Cardiac muscle cell (in vitro differentiated cells and primary cell): ENCODE results near the gene SLC6A17. TPM values are rescaled to one million over a fixed set of nuclear protein-coding genes. Genes with fewer than 3 reads are reported as not detected.
A peak's percentile ranks its signal among the peaks of the same experiment; 100 is the strongest.

Source experiments
- DNase-seq, 2 donors: peaks; one replicate each; pipeline versions ENCODE4 v3.0.0 to v3.0.0-alpha.2; 2010 to 2017; ENCODE audit warnings: low read depth in 1 of 2, low spot score in 1 of 2
- H3K27ac ChIP-seq: fragments of 200-600 bp; sonication (generic); 2 replicates; pipeline ENCODE4 v1.5.1; 2016
- H3K27me3 ChIP-seq: fragments of 200-600 bp; sonication (generic); 2 replicates; pipeline ENCODE4 v1.6.0; 2016; ENCODE audit warnings: control low read depth
- H3K36me3 ChIP-seq: fragments of 200-600 bp; sonication (generic); 2 replicates; pipeline ENCODE4 v1.5.1; 2016; ENCODE audit warnings: control low read depth
- H3K4me1 ChIP-seq: fragments of 200-600 bp; sonication (generic); 2 replicates; pipeline ENCODE4 v1.8.1; 2017; ENCODE audit warnings: low read depth, mild to moderate bottlenecking, mixed run types
- H3K4me3 ChIP-seq: fragments of 200-600 bp; sonication (generic); 2 replicates; pipeline ENCODE4 v1.5.1; 2016; ENCODE audit warnings: mild to moderate bottlenecking
- H3K9me3 ChIP-seq: fragments of 200-600 bp; sonication (generic); 2 replicates; pipeline ENCODE4 v1.5.1; 2017; ENCODE audit warnings: low read depth, mild to moderate bottlenecking, control low read depth
- CTCF ChIP-seq: IDR thresholded peaks from 2 replicates; pipeline ENCODE4 v1.5.1; 2012; ENCODE audit warnings: low read depth, mild to moderate bottlenecking, low read length
- polyA plus RNA-seq: library from polyadenylated mRNA; unstranded; fragments of >200 nt; fragmentation: Nextera tagmentation; extraction: Ambion mirVana; gene quantifications from 2 replicates; pipeline ENCODE4 v1.2.1, GENCODE V29; 2016
- total RNA-seq: library from RNA; depleted of rRNA; stranded (reverse); fragments of >200 nt; gene quantifications from 2 replicates; pipeline ENCODE4 v1.2.3, GENCODE V29; 2016

SLC6A17 gene
- total and polyA plus RNA-seq, 2 experiments from 2014 or later: 0.06 TPM; not detected in 1

- no peak for TF ChIP-seq CTCF
- no peak overlapping the region for H3K4me3 ChIP-seq
- DNase-seq: no peak
- no peaks in the 10 kb centered on the region for H3K9me3 ChIP-seq
- peaks cover 10% of the 10 kb centered on the region for H3K27me3 ChIP-seq
- no peak overlapping the region for H3K27ac ChIP-seq
- H3K36me3 ChIP-seq: no peaks in the 10 kb centered on the region
- peaks cover 31% of the 10 kb centered on the region for H3K4me1 ChIP-seq
Observed at GRCh38 chr1:110189181-110189580, 38.9 kb downstream of the SLC6A17 start.

GRCh38 chr1:110190282-110190929 is 40.1 kb downstream of the SLC6A17 start:
- no peaks in the 10 kb centered on the region for H3K36me3 ChIP-seq
- TF ChIP-seq CTCF: no peak
- DNase-seq: no peak
- no peak overlapping the region for H3K4me3 ChIP-seq
- no peak overlapping the region for H3K27ac ChIP-seq
- peaks cover 27% of the 10 kb centered on the region for H3K4me1 ChIP-seq
- H3K27me3 ChIP-seq: peaks cover 7% of the 10 kb centered on the region
- no peaks in the 10 kb centered on the region for H3K9me3 ChIP-seq

GRCh38 chr1:110192541-110192940 is 42.2 kb downstream of the SLC6A17 start:
- TF ChIP-seq CTCF: no peak
- DNase-seq: no peak
- no peaks in the 10 kb centered on the region for H3K9me3 ChIP-seq
- no peaks in the 10 kb centered on the region for H3K36me3 ChIP-seq
- H3K27me3 ChIP-seq: peaks cover 7% of the 10 kb centered on the region
- H3K27ac ChIP-seq: no peak overlapping the region
- no peak overlapping the region for H3K4me3 ChIP-seq
- peaks cover 14% of the 10 kb centered on the region for H3K4me1 ChIP-seq

GRCh38 chr1:110195196-110195595 is 44.9 kb downstream of the SLC6A17 start:
- H3K9me3 ChIP-seq: no peaks in the 10 kb centered on the region
- DNase-seq: no peak
- peaks cover 7% of the 10 kb centered on the region for H3K27me3 ChIP-seq
- no peak for TF ChIP-seq CTCF
- no peak overlapping the region for H3K27ac ChIP-seq
- H3K4me1 ChIP-seq: no peaks in the 10 kb centered on the region
- no peaks in the 10 kb centered on the region for H3K36me3 ChIP-seq
- H3K4me3 ChIP-seq: no peak overlapping the region

- no peaks in the 10 kb centered on the region for H3K36me3 ChIP-seq
Observed at GRCh38 chr1:110196917-110197765, 46.8 kb downstream of the SLC6A17 start.

More at GRCh38 chr1:110196917-110197765, 46.8 kb downstream of the SLC6A17 start:
- peak; percentile 55 to 60 for DNase-seq
- H3K4me1 ChIP-seq: no peaks in the 10 kb centered on the region
- no peak overlapping the region for H3K27ac ChIP-seq
- no peaks in the 10 kb centered on the region for H3K9me3 ChIP-seq
- TF ChIP-seq CTCF: peak; percentile 99
- no peak overlapping the region for H3K4me3 ChIP-seq
- peaks cover 6% of the 10 kb centered on the region for H3K27me3 ChIP-seq
